Left ventricle myocardium inferior (tissue), 1 donor: ENCODE results near the gene INO80D. TPM values are rescaled to one million over a fixed set of nuclear protein-coding genes. Genes with fewer than 3 reads are reported as not detected.
"Not testable (repeated sequence)": the region's sequence is repeated elsewhere in the genome, so short reads cannot be mapped to it uniquely, and the experiment has no call there.

ENCODE experiments used
- DNase-seq: peaks from one replicate; pipeline ENCODE4 v3.0.0-alpha.2; 2020
- H3K27ac ChIP-seq: fragments of 200-600 bp; replicated peaks from 2 replicates; pipeline ENCODE4 v1.8.0; 2021
- H3K27me3 ChIP-seq: fragments of 200-600 bp; 2 replicates; pipeline ENCODE4 v1.8.0; 2021; ENCODE audit warnings: low read depth
- H3K36me3 ChIP-seq: fragments of 200-600 bp; 2 replicates; pipeline ENCODE4 v1.8.0; 2021
- H3K4me1 ChIP-seq: fragments of 200-600 bp; 2 replicates; pipeline ENCODE4 v1.8.0; 2021
- H3K4me3 ChIP-seq: fragments of 200-600 bp; 2 replicates; pipeline ENCODE4 v1.8.0; 2021; ENCODE audit warnings: mild to moderate bottlenecking, moderate library complexity
- H3K9me3 ChIP-seq: fragments of 200-600 bp; replicated peaks from 2 replicates; pipeline ENCODE4 v1.8.0; 2021
- intact Hi-C: fragments of 100-400 bp; cut with micrococcal nuclease; formaldehyde crosslinking; loops from one replicate; pipeline ENCODE4 v1.11.0; 2022
- total RNA-seq: library from RNA; stranded (reverse); fragmentation: NEBNext Ultra II Directional; extraction: Animal tissue kit (Norgen Biotek cat#: 25700); gene quantifications from one replicate; pipeline ENCODE4 v1.2.1, GENCODE V29; 2021
- TF ChIP-seq, protein P1 (sequence below): fragments of 200-600 bp; IDR thresholded peaks from 2 replicates; pipeline ENCODE4 v1.8.0; 2021; ENCODE audit warnings: antibody characterized with exemption, mild to moderate bottlenecking, borderline replicate concordance
- donor health status: DM: no; HTN: yes; CAD: no; lungs with severe emphysema.

Gene INO80D
- total RNA-seq, 1 donor from 2014 or later, result 12.8 TPM

DNA sequence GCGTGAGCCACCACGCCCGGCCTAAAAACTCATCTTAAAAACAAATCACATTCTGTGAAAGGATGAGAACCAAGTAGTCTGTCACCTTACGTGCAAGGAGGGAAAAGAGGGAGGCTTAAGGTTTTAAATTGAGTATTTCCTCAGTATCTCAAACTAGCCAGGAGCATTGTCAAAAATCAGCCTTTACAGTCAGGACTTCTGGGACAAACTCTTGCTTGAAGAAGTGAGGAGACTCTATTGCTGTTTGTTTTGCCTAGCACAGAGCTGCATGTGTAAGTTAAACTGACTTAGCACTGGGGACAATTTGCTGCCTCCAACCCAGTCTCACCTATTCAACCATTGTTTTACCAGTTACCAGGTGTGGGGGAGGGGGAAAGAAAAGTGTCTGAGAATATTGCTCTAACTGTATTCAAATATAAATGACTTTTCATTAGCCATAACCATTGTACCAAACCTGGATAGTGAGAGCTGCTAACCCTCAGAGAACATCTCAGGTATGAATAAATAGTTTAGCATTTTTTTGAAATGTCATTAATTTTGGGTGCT, 3.6 kb downstream of the INO80D start:
- DNase-seq, result no peak
- H3K27me3 ChIP-seq, result no peaks in the 10 kb centered on the region
- H3K4me1 ChIP-seq, result peaks cover 49% of the 10 kb centered on the region

DNA sequence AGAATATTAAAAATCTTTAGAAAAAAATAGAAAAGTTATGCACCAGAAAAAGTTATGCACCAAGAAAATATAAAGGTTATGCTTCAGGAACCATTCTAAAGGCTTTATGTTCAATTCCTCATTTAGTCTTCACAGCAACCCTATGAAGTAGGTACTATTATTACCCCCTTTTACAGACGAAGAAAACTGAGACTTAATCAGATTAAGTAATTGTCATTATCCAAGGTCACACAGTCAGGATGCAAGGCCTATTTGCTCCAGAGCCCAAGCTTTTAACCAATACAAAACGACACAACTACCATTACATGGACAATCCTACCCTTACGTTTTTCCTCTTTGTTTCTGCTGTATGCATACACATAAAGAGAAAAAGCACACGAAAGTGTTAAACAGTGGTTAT, 5.0 kb downstream of the INO80D start:
- peaks cover 35% of the 10 kb centered on the region for H3K4me1 ChIP-seq
- H3K27me3 ChIP-seq, result no peaks in the 10 kb centered on the region
- TF ChIP-seq, protein P1, sequence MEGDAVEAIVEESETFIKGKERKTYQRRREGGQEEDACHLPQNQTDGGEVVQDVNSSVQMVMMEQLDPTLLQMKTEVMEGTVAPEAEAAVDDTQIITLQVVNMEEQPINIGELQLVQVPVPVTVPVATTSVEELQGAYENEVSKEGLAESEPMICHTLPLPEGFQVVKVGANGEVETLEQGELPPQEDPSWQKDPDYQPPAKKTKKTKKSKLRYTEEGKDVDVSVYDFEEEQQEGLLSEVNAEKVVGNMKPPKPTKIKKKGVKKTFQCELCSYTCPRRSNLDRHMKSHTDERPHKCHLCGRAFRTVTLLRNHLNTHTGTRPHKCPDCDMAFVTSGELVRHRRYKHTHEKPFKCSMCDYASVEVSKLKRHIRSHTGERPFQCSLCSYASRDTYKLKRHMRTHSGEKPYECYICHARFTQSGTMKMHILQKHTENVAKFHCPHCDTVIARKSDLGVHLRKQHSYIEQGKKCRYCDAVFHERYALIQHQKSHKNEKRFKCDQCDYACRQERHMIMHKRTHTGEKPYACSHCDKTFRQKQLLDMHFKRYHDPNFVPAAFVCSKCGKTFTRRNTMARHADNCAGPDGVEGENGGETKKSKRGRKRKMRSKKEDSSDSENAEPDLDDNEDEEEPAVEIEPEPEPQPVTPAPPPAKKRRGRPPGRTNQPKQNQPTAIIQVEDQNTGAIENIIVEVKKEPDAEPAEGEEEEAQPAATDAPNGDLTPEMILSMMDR, result no peak
- no peak for DNase-seq
- no peaks in the 10 kb centered on the region for H3K9me3 ChIP-seq
- no peak overlapping the region for H3K27ac ChIP-seq
- H3K36me3 ChIP-seq, result no peaks in the 10 kb centered on the region
- no peak overlapping the region for H3K4me3 ChIP-seq
- intact Hi-C loops, result no loop called here

More for the DNA sequence above, 3.6 kb downstream of the INO80D start:
- TF ChIP-seq, protein P1, result no peak
- Histone ChIP-seq H3K9me3 (no peaks in the 10 kb centered on the region), H3K27ac (no peak overlapping the region), H3K4me3 (no peak overlapping the region), H3K36me3 (no peaks in the 10 kb centered on the region)
- intact Hi-C loops, result no loop called here

DNA sequence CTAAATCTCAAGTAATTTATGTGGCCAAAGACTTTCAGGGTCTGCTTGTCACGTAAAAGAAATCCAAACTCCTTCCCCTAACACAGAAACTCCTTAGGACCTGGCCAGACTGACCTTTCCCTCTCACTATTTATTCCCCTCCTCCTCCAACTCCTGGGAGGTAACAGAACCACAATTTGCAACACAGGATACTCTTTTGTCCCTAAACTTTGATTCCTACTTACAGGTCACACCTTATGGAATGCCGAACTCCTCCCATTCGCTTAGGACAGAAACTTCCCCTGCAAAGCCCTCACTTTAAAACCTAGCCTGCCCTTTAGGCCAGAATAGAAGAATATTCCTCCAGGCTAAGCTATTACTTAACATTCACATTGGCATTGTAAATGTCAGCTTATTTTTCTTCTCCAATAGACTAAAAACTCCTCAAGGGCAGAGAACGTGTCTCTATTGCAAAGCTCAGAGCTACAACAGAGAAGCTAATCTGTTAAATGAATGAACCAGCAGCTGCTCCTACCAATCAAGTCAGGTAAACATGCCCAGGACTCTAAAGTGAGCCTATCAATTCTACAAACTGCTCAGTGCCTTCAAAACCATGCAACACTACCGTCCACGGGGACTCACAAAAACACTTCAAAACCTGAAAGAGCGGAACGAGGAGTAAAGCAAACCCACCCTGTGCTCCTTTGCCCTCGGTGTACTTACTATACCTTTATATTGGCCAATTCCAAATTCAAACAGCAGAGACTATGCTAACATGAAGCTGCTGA, 6.1 kb downstream of the INO80D start:
- intact Hi-C loops, result no loop called here
- Histone ChIP-seq H3K9me3 (no peaks in the 10 kb centered on the region), H3K4me1 (peaks cover 30% of the 10 kb centered on the region), H3K27ac (no peak overlapping the region), H3K4me3 (no peak overlapping the region), H3K36me3 (no peaks in the 10 kb centered on the region), H3K27me3 (no peaks in the 10 kb centered on the region)
- DNase-seq, result no peak
- TF ChIP-seq, protein P1, result no peak

DNA sequence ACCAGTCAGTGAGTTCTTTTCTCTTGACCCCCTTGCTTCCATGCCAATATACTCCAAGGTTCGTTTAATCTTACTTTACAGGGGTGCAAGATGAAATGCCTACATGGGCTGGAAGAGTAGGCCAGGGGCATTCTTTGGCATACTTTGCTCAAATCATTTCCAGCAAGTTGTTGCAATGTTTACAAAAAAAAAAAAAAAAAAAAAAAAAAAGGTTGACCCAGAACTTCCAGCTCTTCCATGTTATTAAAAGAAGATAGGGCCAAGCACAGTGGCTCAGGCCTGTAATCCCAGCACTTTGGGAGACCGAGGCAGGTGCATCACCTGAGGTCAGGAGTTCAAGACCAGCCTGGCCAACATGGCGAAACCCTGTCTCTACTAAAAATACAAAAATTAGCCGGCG, 8.1 kb downstream of the INO80D start:
- intact Hi-C loops, H3K9me3 ChIP-seq, H3K4me3 ChIP-seq, H3K36me3 ChIP-seq, H3K27ac ChIP-seq, H3K27me3 ChIP-seq, DNase-seq: not testable (repeated sequence)
- H3K4me1 ChIP-seq, result peaks cover 10% of the 10 kb centered on the region

DNA sequence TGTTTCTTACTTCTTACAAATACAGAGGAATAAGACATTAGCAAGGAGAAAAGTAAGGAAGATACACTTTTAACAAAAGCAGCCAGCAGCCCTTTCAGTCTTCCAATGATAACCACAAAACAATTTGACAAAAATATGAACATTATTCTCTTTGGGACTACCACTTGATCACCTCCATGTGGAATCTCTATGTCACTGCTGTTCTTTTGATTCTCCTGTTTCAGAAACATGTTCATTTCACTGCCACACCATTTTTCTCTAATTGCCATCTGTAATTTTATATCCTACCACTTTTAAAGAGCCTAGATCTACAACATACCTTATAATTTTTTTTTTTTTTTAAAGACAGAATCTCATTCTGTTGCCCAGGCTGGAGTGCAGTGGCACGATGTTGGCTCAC, 10.9 kb downstream of the INO80D start:
- Histone ChIP-seq H3K27ac (no peak overlapping the region), H3K36me3 (no peaks in the 10 kb centered on the region), H3K27me3 (no peaks in the 10 kb centered on the region), H3K9me3 (no peaks in the 10 kb centered on the region), H3K4me3 (no peak overlapping the region), H3K4me1 (peaks cover 22% of the 10 kb centered on the region)
- TF ChIP-seq, protein P1, result no peak
- intact Hi-C loops, result no loop called here
- DNase-seq, result no peak

DNA sequence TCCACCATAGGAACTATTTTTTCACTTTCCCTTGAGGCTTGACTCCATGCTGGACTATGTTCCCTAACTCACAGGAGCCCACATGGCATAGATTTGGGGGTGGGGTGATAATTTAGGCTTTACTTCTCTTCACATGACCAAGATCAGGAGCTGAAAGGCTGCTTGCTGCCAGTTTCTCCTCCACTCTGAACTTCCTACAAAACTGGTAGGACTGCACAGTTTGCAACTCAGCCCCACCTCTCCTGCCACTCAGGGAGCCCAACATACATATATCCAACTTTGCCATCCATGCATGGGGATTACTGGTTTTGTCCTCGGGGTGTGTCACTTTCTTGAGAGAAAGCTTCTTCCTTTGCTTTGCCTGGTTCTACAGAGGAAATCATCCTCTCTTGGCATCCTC, 14.2 kb downstream of the INO80D start:
- H3K4me3 ChIP-seq, result no peak overlapping the region
- TF ChIP-seq, protein P1, result no peak
- intact Hi-C loops, result no loop called here
- no peak overlapping the region for H3K27ac ChIP-seq
- DNase-seq, result no peak
- H3K36me3 ChIP-seq, result no peaks in the 10 kb centered on the region
- H3K27me3 ChIP-seq, result no peaks in the 10 kb centered on the region
- peaks cover 15% of the 10 kb centered on the region for H3K4me1 ChIP-seq
- no peaks in the 10 kb centered on the region for H3K9me3 ChIP-seq
